Esophagus muscularis mucosa (tissue), 4 donors: ENCODE data around the gene METTL27. TPM values are rescaled to one million over a fixed set of nuclear protein-coding genes. Genes with fewer than 3 reads are reported as not detected.

Experiments used
- DNase-seq: peaks from one replicate; pipeline ENCODE4 v3.0.0-alpha.2; 2017; ENCODE audit errors: extremely low spot score
- H3K27ac ChIP-seq, 4 donors: fragments of 200-600 bp; sonication (generic); replicated peaks in 1 of 4; 1 replicate in 3 of 4; 2 replicates in 1 of 4; pipeline ENCODE4 v1.5.1; 2016 to 2019; ENCODE audit warnings: mild to moderate bottlenecking in 1 of 4
- H3K27me3 ChIP-seq, 4 donors: fragments of 200-600 bp; sonication (generic); one replicate each; pipeline versions ENCODE4 v1.5.1 to v1.6.0; 2016 to 2019
- H3K36me3 ChIP-seq, 4 donors: fragments of 200-600 bp; sonication (generic); one replicate each; pipeline ENCODE4 v1.5.1; 2016 to 2019
- H3K4me1 ChIP-seq, 4 donors: fragments of 200-600 bp; sonication (generic); one replicate each; pipeline ENCODE4 v1.5.1; 2016 to 2019
- H3K4me3 ChIP-seq, 4 donors: fragments of 200-600 bp; sonication (generic); 1 replicate in 2 of 4; 2 replicates in 2 of 4; pipeline ENCODE4 v1.5.1; 2016 to 2019; ENCODE audit warnings: mild to moderate bottlenecking in 4 of 4, moderate library complexity in 1 of 4
- H3K9me3 ChIP-seq, 4 donors: fragments of 200-600 bp; sonication (generic); 1 replicate in 3 of 4; 2 replicates in 1 of 4; pipeline ENCODE4 v1.5.1; 2016 to 2019
- EP300 ChIP-seq: sonication (generic); formaldehyde crosslinking; IDR thresholded peaks from one replicate; pipeline ENCODE4 v1.6.1; 2017; ENCODE audit warnings: antibody characterized with exemption
- POLR2A ChIP-seq: fragments of 450-650 bp; IDR thresholded peaks from one replicate; pipeline ENCODE4 v1.6.1; 2017; ENCODE audit warnings: antibody characterized with exemption, moderate library complexity, mild to moderate bottlenecking, low read depth
- POLR2AphosphoS5 ChIP-seq, 2 donors: sonication (generic); formaldehyde crosslinking; IDR thresholded peaks; one replicate each; pipeline ENCODE4 v1.6.1; 2017; ENCODE audit warnings: antibody characterized with exemption in 2 of 2
- WGBS: methylation state at CpG from one replicate; pipeline ENCODE4 v1.1.5; 2018; 5-methylcytosine and 5-hydroxymethylcytosine counted together
- intact Hi-C: fragments of 100-400 bp; cut with DNase I; formaldehyde crosslinking; loops from one replicate; pipeline ENCODE4 v1.15.1; 2023
- total RNA-seq, 4 donors: library from RNA; depleted of rRNA; stranded (reverse); fragments of >200 nt; gene quantifications; one replicate each; pipeline versions ENCODE4 v1.1.0 to v1.2.1, GENCODE V29; 2016
- TF ChIP-seq, protein P1 (sequence below), 3 experiments: fragments of 200-600 bp in 2 of 3; fragments of 450-650 bp in 1 of 3; sonication (generic) in 2 of 3; IDR thresholded peaks; one replicate each; pipeline ENCODE4 v1.5.1; 2017 to 2019; ENCODE audit warnings: antibody characterized with exemption in 3 of 3, mild to moderate bottlenecking in 2 of 3, moderate library complexity in 1 of 3

METTL27 gene
- total RNA-seq, 4 donors from 2014 or later = 0.83 to 4.0 (median 2.8) TPM

DNA sequence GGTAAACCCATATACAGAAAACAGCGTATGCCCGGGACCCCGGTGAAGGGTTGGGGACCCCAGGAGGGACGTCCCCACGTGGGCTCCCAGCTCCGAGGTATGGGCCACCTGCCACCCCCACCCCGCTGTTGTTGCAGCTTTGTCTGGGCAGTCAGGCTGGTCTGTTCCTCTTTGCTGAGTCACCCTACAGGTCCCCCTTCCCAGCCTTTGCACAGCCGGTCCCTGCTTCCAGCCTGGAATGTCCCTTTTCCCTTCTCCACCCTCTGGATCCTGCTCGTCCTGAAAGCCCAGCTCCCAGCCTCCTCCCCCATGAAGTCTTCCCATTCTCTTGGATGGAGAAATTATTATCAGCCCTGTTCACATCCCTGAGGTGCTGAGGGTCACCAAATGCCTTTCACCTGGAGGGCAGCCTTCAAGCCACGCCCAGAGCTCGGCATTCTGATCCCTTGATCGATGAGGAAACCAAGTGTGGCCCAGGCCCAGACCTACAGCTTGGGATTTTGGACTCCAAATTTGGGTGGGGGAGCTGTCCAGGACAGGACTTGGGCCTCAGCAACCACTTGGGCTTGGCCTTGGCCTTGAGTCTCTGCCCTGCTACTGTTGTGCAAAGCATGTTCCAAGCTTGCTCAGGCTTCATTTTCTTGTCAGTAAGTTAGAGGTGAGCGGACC is 8.9 kb downstream of the METTL27 start:
- H3K27me3 ChIP-seq = peaks cover 0 to 61% (median 2%) of the 10 kb centered on the region in 4 donors
- H3K36me3 ChIP-seq = no peaks in the 10 kb centered on the region
- peaks cover 0 to 10% (median 4%) of the 10 kb centered on the region in 4 donors for H3K4me1 ChIP-seq
- no peaks in the 10 kb centered on the region for H3K9me3 ChIP-seq
- no peak overlapping the region for H3K4me3 ChIP-seq
- no peak for TF ChIP-seq POLR2AphosphoS5 (IDR thresholded peaks at IDR 0.05)
- TF ChIP-seq, protein P1, sequence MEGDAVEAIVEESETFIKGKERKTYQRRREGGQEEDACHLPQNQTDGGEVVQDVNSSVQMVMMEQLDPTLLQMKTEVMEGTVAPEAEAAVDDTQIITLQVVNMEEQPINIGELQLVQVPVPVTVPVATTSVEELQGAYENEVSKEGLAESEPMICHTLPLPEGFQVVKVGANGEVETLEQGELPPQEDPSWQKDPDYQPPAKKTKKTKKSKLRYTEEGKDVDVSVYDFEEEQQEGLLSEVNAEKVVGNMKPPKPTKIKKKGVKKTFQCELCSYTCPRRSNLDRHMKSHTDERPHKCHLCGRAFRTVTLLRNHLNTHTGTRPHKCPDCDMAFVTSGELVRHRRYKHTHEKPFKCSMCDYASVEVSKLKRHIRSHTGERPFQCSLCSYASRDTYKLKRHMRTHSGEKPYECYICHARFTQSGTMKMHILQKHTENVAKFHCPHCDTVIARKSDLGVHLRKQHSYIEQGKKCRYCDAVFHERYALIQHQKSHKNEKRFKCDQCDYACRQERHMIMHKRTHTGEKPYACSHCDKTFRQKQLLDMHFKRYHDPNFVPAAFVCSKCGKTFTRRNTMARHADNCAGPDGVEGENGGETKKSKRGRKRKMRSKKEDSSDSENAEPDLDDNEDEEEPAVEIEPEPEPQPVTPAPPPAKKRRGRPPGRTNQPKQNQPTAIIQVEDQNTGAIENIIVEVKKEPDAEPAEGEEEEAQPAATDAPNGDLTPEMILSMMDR (IDR thresholded peaks at IDR 0.05) = no peak
- no peak for TF ChIP-seq EP300
- no peak for TF ChIP-seq POLR2A
- no peak for DNase-seq
- no peak overlapping the region for H3K27ac ChIP-seq
- WGBS = 76% methylated on average over 12 of the region's 13 CpGs
- intact Hi-C loops = no loop called here

DNA sequence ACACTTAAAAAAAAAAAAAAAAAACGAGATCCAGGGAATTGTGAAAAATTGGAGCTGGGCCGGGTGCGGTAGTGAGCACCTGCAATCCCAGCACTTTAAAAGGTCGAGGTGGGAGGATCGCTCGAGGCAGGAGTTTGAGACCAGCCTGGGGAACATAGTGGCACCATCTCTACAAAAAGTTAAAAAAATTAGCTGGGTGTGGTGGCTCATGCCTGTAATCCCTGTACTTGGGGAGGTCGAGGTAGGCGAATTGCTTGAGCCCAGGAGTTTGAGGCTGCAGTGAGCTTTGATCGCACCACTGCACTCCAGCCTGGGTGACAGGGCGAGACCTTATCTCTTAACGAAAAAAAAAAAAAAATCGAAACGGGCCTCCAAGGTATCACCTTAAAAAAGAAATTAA is 9.5 kb downstream of the METTL27 start:
- peaks cover 0 to 61% (median 2%) of the 10 kb centered on the region in 4 donors for H3K27me3 ChIP-seq
- peaks cover 3 to 16% (median 9%) of the 10 kb centered on the region in 4 donors for H3K4me1 ChIP-seq
- TF ChIP-seq POLR2A (no peak), EP300 (no peak), POLR2AphosphoS5 (IDR thresholded peaks at IDR 0.05) (no peak)
- TF ChIP-seq, protein P1 (IDR thresholded peaks at IDR 0.05) = no peak
- DNase-seq = no peak
- no peaks in the 10 kb centered on the region for H3K9me3 ChIP-seq
- no peaks in the 10 kb centered on the region for H3K36me3 ChIP-seq
- H3K4me3 ChIP-seq = no peak overlapping the region
- no peak overlapping the region for H3K27ac ChIP-seq
- intact Hi-C loops = no loop called here
- 69% methylated on average over 13 of the region's 13 CpGs for WGBS

DNA sequence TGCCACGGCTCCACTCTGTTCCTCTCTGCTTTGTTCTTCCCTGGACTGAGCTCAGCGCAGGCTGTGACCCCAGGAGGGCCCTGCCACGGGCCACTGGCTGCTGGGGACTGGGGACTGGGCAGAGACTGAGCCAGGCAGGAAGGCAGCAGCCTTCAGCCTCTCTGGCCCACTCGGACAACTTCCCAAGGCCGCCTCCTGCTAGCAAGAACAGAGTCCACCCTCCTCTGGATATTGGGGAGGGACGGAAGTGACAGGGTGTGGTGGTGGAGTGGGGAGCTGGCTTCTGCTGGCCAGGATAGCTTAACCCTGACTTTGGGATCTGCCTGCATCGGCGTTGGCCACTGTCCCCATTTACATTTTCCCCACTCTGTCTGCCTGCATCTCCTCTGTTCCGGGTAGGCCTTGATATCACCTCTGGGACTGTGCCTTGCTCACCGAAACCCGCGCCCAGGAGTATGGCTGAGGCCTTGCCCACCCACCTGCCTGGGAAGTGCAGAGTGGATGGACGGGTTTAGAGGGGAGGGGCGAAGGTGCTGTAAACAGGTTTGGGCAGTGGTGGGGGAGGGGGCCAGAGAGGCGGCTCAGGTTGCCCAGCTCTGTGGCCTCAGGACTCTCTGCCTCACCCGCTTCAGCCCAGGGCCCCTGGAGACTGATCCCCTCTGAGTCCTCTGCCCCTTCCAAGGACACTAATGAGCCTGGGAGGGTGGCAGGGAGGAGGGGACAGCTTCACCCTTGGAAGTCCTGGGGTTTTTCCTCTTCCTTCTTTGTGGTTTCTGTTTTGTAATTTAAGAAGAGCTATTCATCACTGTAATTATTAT is 10.3 kb downstream of the METTL27 start:
- Histone ChIP-seq H3K4me1 (peaks cover 3 to 21% (median 16%) of the 10 kb centered on the region in 4 donors), H3K27ac (no peak overlapping the region), H3K36me3 (no peaks in the 10 kb centered on the region), H3K27me3 (peaks cover 0 to 61% (median 2%) of the 10 kb centered on the region in 4 donors), H3K4me3 (peak overlapping the region in 1 of 4 donors; percentile 23), H3K9me3 (no peaks in the 10 kb centered on the region)
- no peak for TF ChIP-seq EP300
- no peak for TF ChIP-seq POLR2A
- TF ChIP-seq POLR2AphosphoS5 (IDR thresholded peaks at IDR 0.05) = no peak
- TF ChIP-seq, protein P1 (IDR thresholded peaks at IDR 0.05) = no peak
- 57% methylated on average over 7 of the region's 16 CpGs for WGBS
- DNase-seq = no peak
- intact Hi-C loops = no loop called here

DNA sequence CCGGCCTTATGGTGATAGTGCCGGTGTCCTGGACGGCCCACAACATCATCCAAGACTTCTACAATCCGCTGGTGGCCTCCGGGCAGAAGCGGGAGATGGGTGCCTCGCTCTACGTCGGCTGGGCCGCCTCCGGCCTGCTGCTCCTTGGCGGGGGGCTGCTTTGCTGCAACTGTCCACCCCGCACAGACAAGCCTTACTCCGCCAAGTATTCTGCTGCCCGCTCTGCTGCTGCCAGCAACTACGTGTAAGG is 10.8 kb downstream of the METTL27 start:
- Histone ChIP-seq H3K27me3 (peaks cover 0 to 61% (median 2%) of the 10 kb centered on the region in 4 donors), H3K36me3 (no peaks in the 10 kb centered on the region), H3K9me3 (no peaks in the 10 kb centered on the region), H3K4me1 (peaks cover 3 to 21% (median 17%) of the 10 kb centered on the region in 4 donors), H3K27ac (no peak overlapping the region), H3K4me3 (peak overlapping the region in 1 of 4 donors; percentile 23)
- TF ChIP-seq EP300 (no peak), POLR2AphosphoS5 (IDR thresholded peaks at IDR 0.05) (no peak), POLR2A (no peak)
- TF ChIP-seq, protein P1 (IDR thresholded peaks at IDR 0.05) = no peak
- intact Hi-C loops = no loop called here
- WGBS = no CpG with 5 or more reads among the region's 16 CpGs
- no peak for DNase-seq
